ENCODE results near the gene PLA2G4A.

The PLA2G4A gene

GRCh38 chr1:186925881-186926669 is 97.3 kb downstream of the PLA2G4A start:
- in situ Hi-C loops (cut with MboI; ENCODE audit: low pct_unique_long_range_greater_than_20kb, low sequenced_read_pairs, unreplicated experiment) = no loop called here
- no peak for TF ChIP-seq CTCF (IDR thresholded peaks at IDR 0.05; ENCODE audit: extremely low read depth, insufficient read depth, missing control alignments)
- peak; percentile 6 for DNase-seq (ENCODE audit: low spot score)

GRCh38 chr1:186927884-186928283 is 99.1 kb downstream of the PLA2G4A start:
- no peak for DNase-seq (ENCODE audit: low spot score)
- in situ Hi-C loops (cut with MboI; ENCODE audit: low pct_unique_long_range_greater_than_20kb, low sequenced_read_pairs, unreplicated experiment) = no loop called here
- no peak for TF ChIP-seq CTCF (IDR thresholded peaks at IDR 0.05; ENCODE audit: extremely low read depth, insufficient read depth, missing control alignments)

- TF ChIP-seq CTCF (IDR thresholded peaks at IDR 0.05; ENCODE audit: extremely low read depth, insufficient read depth, missing control alignments) = no peak
- in situ Hi-C loops (cut with MboI; ENCODE audit: low pct_unique_long_range_greater_than_20kb, low sequenced_read_pairs, unreplicated experiment) = no loop called here
- no peak for DNase-seq (ENCODE audit: low spot score)
Observed at GRCh38 chr1:186930238-186930637, 101.5 kb downstream of the PLA2G4A start.

GRCh38 chr1:186937016-186937670 is 108.4 kb downstream of the PLA2G4A start:
- TF ChIP-seq CTCF (IDR thresholded peaks at IDR 0.05; ENCODE audit: extremely low read depth, insufficient read depth, missing control alignments) = no peak
- in situ Hi-C loops (cut with MboI; ENCODE audit: low pct_unique_long_range_greater_than_20kb, low sequenced_read_pairs, unreplicated experiment) = no loop called here
- DNase-seq (ENCODE audit: low spot score) = no peak

- TF ChIP-seq CTCF (IDR thresholded peaks at IDR 0.05; ENCODE audit: extremely low read depth, insufficient read depth, missing control alignments) = no peak
- DNase-seq (ENCODE audit: low spot score) = no peak
- in situ Hi-C loops (cut with MboI; ENCODE audit: low pct_unique_long_range_greater_than_20kb, low sequenced_read_pairs, unreplicated experiment) = no loop called here
Observed at GRCh38 chr1:186943891-186944686, 115.3 kb downstream of the PLA2G4A start.

- no peak for TF ChIP-seq CTCF (IDR thresholded peaks at IDR 0.05; ENCODE audit: extremely low read depth, insufficient read depth, missing control alignments)
- in situ Hi-C loops (cut with MboI; ENCODE audit: low pct_unique_long_range_greater_than_20kb, low sequenced_read_pairs, unreplicated experiment) = no loop called here
- DNase-seq (ENCODE audit: low spot score) = no peak
Observed at GRCh38 chr1:186945146-186945545, 116.4 kb downstream of the PLA2G4A start.
